GM23338 (cell line): ENCODE data around the gene KIF9. TPM values are rescaled to one million over a fixed set of nuclear protein-coding genes. Genes with fewer than 3 reads are reported as not detected.

Source experiments
- ATAC-seq: fragments of 200-7000 bp; cut with Tn5 transposase; 3 replicates; pipeline ENCODE4 v1.9.1; 2020
- DNase-seq: peaks from one replicate; pipeline ENCODE4 v3.0.0-alpha.2; 2015; ENCODE audit warnings: low spot score
- H2AFZ ChIP-seq: fragments of 200-600 bp; sonication (generic); 2 replicates; pipeline ENCODE4 v1.8.0; 2016; ENCODE audit warnings: antibody characterized with exemption, mild to moderate bottlenecking, moderate library complexity
- H3F3A ChIP-seq: fragments of 200-600 bp; sonication (generic); replicated peaks from 2 replicates; pipeline ENCODE4 v1.8.0; 2017; ENCODE audit warnings: antibody characterized with exemption, mixed run types, low read depth
- H3K27ac ChIP-seq: fragments of 200-600 bp; sonication (generic); 2 replicates; pipeline ENCODE4 v1.6.1; 2016; ENCODE audit warnings: low read depth
- H3K27me3 ChIP-seq: fragments of 200-600 bp; sonication (generic); 2 replicates; pipeline ENCODE4 v1.8.0; 2016; ENCODE audit warnings: mild to moderate bottlenecking, mixed run types, moderate library complexity; ENCODE audit not compliant: insufficient read depth
- H3K36me3 ChIP-seq: fragments of 200-600 bp; sonication (generic); 2 replicates; pipeline ENCODE4 v1.8.0; 2016; ENCODE audit warnings: mild to moderate bottlenecking; ENCODE audit not compliant: insufficient read depth
- H3K4me1 ChIP-seq: fragments of 200-600 bp; sonication (generic); 2 replicates; pipeline ENCODE4 v1.8.0; 2016; ENCODE audit warnings: mild to moderate bottlenecking, moderate library complexity; ENCODE audit not compliant: insufficient read depth
- H3K4me2 ChIP-seq: fragments of 200-600 bp; sonication (generic); 2 replicates; pipeline ENCODE4 v1.7.1; 2017; ENCODE audit warnings: mixed run types
- H3K4me3 ChIP-seq: fragments of 200-600 bp; sonication (generic); 2 replicates; pipeline ENCODE4 v1.6.1; 2016; ENCODE audit warnings: mixed run types
- H3K79me2 ChIP-seq: fragments of 200-600 bp; sonication (generic); replicated peaks from 2 replicates; pipeline ENCODE4 v1.8.0; 2017; ENCODE audit warnings: mild to moderate bottlenecking; ENCODE audit not compliant: insufficient read depth
- H3K9me2 ChIP-seq: fragments of 200-600 bp; sonication (generic); 2 replicates; pipeline ENCODE4 v1.8.0; 2017; ENCODE audit not compliant: insufficient read depth
- H4K20me1 ChIP-seq: fragments of 200-600 bp; sonication (generic); replicated peaks from 2 replicates; pipeline ENCODE4 v1.8.0; 2017; ENCODE audit warnings: mild to moderate bottlenecking; ENCODE audit not compliant: insufficient read depth
- H3K27ac Mint-ChIP-seq: 2 replicates; pipeline ENCODE4 v1.8.0; 2020; ENCODE audit warnings: inconsistent platforms, mild to moderate bottlenecking, moderate library complexity, mixed read lengths
- H3K27me3 Mint-ChIP-seq: 3 replicates; pipeline ENCODE4 v1.8.0; 2022; ENCODE audit warnings: low read depth, mild to moderate bottlenecking, moderate library complexity, mixed read lengths, inconsistent platforms; ENCODE audit not compliant: insufficient read depth, poor library complexity
- H3K36me3 Mint-ChIP-seq: 3 replicates; pipeline ENCODE4 v1.8.0; 2021; ENCODE audit warnings: low read depth, mild to moderate bottlenecking, inconsistent platforms, moderate library complexity, mixed read lengths
- H3K4me1 Mint-ChIP-seq: 3 replicates; pipeline ENCODE4 v1.8.0; 2020; ENCODE audit warnings: mild to moderate bottlenecking, inconsistent platforms, mixed read lengths
- H3K4me3 Mint-ChIP-seq: 3 replicates; pipeline ENCODE4 v1.8.0; 2021; ENCODE audit warnings: moderate library complexity, mild to moderate bottlenecking, inconsistent platforms, mixed read lengths
- H3K9me3 Mint-ChIP-seq: 3 replicates; pipeline ENCODE4 v1.8.0; 2020; ENCODE audit warnings: moderate library complexity, mild to moderate bottlenecking, inconsistent platforms, mixed read lengths
- CREB1 ChIP-seq: fragments of 250-450 bp; sonication (Bioruptor Pico); IDR thresholded peaks from 2 replicates; pipeline ENCODE4 v1.5.0; 2020; ENCODE audit warnings: low read depth, mild to moderate bottlenecking, moderate library complexity
- EZH2 ChIP-seq: fragments of 200-600 bp; sonication (generic); IDR thresholded peaks from one replicate; pipeline ENCODE4 v1.8.0; 2017; ENCODE audit warnings: antibody characterized with exemption, mild to moderate bottlenecking, low read depth; ENCODE audit not compliant: unreplicated experiment
- EZH2phosphoT487 ChIP-seq: fragments of 200-600 bp; sonication (generic); IDR thresholded peaks from one replicate; pipeline ENCODE4 v1.8.1; 2018; ENCODE audit warnings: antibody characterized with exemption; ENCODE audit not compliant: unreplicated experiment
- JUNB ChIP-seq: IDR thresholded peaks from one replicate; pipeline ENCODE4 v1.6.1; 2016; ENCODE audit warnings: antibody characterized with exemption; ENCODE audit not compliant: unreplicated experiment
- NANOG ChIP-seq: IDR thresholded peaks from 2 replicates; pipeline ENCODE4 v1.6.1; 2016; ENCODE audit warnings: antibody characterized with exemption, borderline replicate concordance
- POLR2AphosphoS5 ChIP-seq: IDR thresholded peaks from 2 replicates; pipeline ENCODE4 v1.6.1; 2016; ENCODE audit warnings: antibody characterized with exemption, low read depth
- REST ChIP-seq: IDR thresholded peaks from one replicate; pipeline ENCODE4 v1.6.1; 2018; ENCODE audit warnings: antibody characterized with exemption; ENCODE audit not compliant: unreplicated experiment
- STAT1 ChIP-seq: IDR thresholded peaks from one replicate; pipeline ENCODE4 v1.6.1; 2016; ENCODE audit warnings: antibody characterized with exemption; ENCODE audit not compliant: unreplicated experiment
- ZNF114 ChIP-seq: fragments of 250-450 bp; sonication (Bioruptor Pico); IDR thresholded peaks from 2 replicates; pipeline ENCODE4 v1.5.0; 2020; ENCODE audit warnings: mild to moderate bottlenecking, moderate library complexity
- ZNF331 ChIP-seq: fragments of 250-450 bp; sonication (Bioruptor Pico); IDR thresholded peaks from 2 replicates; pipeline ENCODE4 v1.5.0; 2020; ENCODE audit warnings: low read depth, mild to moderate bottlenecking, moderate library complexity
- ZNF462 ChIP-seq: fragments of 250-450 bp; sonication (Bioruptor Pico); IDR thresholded peaks from 2 replicates; pipeline ENCODE4 v1.5.0; 2020; ENCODE audit warnings: mild to moderate bottlenecking, moderate library complexity
- polyA plus RNA-seq: library from polyadenylated mRNA; unstranded; fragments of >200 nt; fragmentation: Nextera tagmentation; extraction: Ambion mirVana; gene quantifications from 2 replicates; pipeline ENCODE4 v1.2.1, GENCODE V29; 2016
- total RNA-seq: library from RNA; depleted of rRNA; stranded (reverse); fragments of >200 nt; shearing (Covaris generic); gene quantifications from 2 replicates; pipeline ENCODE4 v1.2.3, GENCODE V29; 2014
- TF ChIP-seq, protein P1 (sequence below), 2 experiments: fragments of 200-600 bp in 1 of 2; sonication (generic) in 1 of 2; conservative IDR thresholded peaks; 2 replicates each; pipeline versions ENCODE4 v1.5.1 to v1.6.1; 2016 to 2017; ENCODE audit warnings: antibody characterized with exemption in 2 of 2, low read depth in 2 of 2, mild to moderate bottlenecking in 2 of 2, moderate library complexity in 1 of 2
- TF ChIP-seq, protein P2 (sequence below): IDR thresholded peaks from 2 replicates; pipeline ENCODE4 v1.6.1; 2016; ENCODE audit warnings: antibody characterized with exemption

The KIF9 gene
- total and polyA plus RNA-seq, 2 experiments from 2014 or later, result 12.6 to 14.0 TPM

DNA sequence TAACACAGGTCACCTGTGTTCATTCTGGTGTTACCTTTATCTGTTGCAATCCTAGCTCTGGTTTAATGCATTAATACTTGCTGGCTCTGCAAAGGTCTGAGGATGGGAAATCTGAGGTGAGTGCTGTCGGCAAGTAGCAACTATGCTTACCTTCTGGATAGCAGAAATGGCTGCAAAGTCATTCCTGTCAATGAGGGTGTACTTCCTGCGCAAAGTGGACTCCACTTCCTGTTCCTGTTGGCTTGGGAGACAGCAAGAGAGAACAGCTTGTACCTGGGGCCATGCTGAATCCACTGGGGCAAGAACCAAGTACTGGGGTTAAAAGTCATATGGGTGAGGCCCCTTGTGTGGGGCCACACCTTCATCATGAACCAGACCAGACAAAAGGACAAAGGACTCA, 37.3 kb downstream of the KIF9 start:
- Histone ChIP-seq H2AFZ (no peak overlapping the region), H3K9me2 (0 out of 2 replicates have a peak, but pooled peaks cover 4% of the 10 kb centered on the region), H4K20me1 (no peaks in the 10 kb centered on the region), H3F3A (no peaks in the 10 kb centered on the region), H3K36me3 (no peaks in the 10 kb centered on the region), H3K79me2 (no peaks in the 10 kb centered on the region), H3K4me1 (no peaks in the 10 kb centered on the region), H3K27ac (no peak overlapping the region), H3K27me3 (no peaks in the 10 kb centered on the region), H3K4me3 (no peak overlapping the region), H3K4me2 (no peak overlapping the region)
- no peak overlapping the region for H3K4me3 Mint-ChIP-seq
- H3K36me3 Mint-ChIP-seq, result no peaks in the 10 kb centered on the region
- H3K9me3 Mint-ChIP-seq, result no peaks in the 10 kb centered on the region; the same call in 2 of the 3 replicates
- no peak for DNase-seq
- H3K4me1 Mint-ChIP-seq, result peaks cover under 1% of the 10 kb centered on the region; the same call in 2 of the 3 replicates
- TF ChIP-seq, protein P1, sequence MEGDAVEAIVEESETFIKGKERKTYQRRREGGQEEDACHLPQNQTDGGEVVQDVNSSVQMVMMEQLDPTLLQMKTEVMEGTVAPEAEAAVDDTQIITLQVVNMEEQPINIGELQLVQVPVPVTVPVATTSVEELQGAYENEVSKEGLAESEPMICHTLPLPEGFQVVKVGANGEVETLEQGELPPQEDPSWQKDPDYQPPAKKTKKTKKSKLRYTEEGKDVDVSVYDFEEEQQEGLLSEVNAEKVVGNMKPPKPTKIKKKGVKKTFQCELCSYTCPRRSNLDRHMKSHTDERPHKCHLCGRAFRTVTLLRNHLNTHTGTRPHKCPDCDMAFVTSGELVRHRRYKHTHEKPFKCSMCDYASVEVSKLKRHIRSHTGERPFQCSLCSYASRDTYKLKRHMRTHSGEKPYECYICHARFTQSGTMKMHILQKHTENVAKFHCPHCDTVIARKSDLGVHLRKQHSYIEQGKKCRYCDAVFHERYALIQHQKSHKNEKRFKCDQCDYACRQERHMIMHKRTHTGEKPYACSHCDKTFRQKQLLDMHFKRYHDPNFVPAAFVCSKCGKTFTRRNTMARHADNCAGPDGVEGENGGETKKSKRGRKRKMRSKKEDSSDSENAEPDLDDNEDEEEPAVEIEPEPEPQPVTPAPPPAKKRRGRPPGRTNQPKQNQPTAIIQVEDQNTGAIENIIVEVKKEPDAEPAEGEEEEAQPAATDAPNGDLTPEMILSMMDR (conservative IDR thresholded peaks at IDR 0.05; ENCODE audit: low read depth in 2 of 2), result no peak
- TF ChIP-seq ZNF331 (CRISPR knock-in tag) (no peak), STAT1 (no peak), REST (no peak), NANOG (no peak), CREB1 (CRISPR knock-in tag) (no peak), POLR2AphosphoS5 (no peak), EZH2phosphoT487 (no peak), ZNF462 (no peak), ZNF114 (CRISPR knock-in tag) (no peak), JUNB (no peak), EZH2 (no peak)
- TF ChIP-seq, protein P2, sequence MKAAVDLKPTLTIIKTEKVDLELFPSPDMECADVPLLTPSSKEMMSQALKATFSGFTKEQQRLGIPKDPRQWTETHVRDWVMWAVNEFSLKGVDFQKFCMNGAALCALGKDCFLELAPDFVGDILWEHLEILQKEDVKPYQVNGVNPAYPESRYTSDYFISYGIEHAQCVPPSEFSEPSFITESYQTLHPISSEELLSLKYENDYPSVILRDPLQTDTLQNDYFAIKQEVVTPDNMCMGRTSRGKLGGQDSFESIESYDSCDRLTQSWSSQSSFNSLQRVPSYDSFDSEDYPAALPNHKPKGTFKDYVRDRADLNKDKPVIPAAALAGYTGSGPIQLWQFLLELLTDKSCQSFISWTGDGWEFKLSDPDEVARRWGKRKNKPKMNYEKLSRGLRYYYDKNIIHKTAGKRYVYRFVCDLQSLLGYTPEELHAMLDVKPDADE, result no peak
- H3K27me3 Mint-ChIP-seq, result no peaks in the 10 kb centered on the region
- H3K27ac Mint-ChIP-seq, result no peak overlapping the region
- no peak for ATAC-seq
